GM19397 (cell line): Measurements from ENCODE around the gene SLC39A9.
"Not testable (repeated sequence)": the region's sequence is repeated elsewhere in the genome, so short reads cannot be mapped to it uniquely, and the experiment has no call there.

Source experiments
- ATAC-seq: cut with Tn5 transposase; IDR thresholded peaks from one replicate; pipeline ENCODE4 v1.9.1; 2021; ENCODE audit warnings: mild to moderate bottlenecking, moderate library complexity; ENCODE audit not compliant: unreplicated experiment

SLC39A9 gene

GRCh38 chr14:69368381-69368780 lies 30.1 kb upstream of the SLC39A9 start:
- ATAC-seq, result no peak

DNA sequence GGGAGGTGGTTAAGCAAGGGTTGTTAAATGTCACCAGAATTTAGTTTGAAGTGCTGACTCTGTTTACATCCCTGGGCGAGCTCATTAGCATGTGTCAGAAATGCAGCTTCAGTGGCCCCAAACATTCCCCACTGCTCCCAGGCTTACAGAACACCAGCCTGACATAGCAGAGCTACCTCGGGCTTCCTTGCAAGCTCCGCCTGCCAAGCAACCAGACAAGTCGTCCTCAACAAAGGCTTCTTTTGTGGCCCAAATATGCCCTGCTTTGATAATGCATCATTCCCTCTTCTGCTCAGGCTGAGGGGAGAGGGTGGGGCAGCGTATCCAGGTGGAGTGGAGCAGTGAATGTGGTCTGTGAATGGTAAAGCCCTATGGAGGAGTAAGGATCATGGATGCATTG lies 28.4 kb upstream of the SLC39A9 start:
- no peak for ATAC-seq

- no peak for ATAC-seq
Measured at GRCh38 chr14:69372146-69372545, 26.3 kb upstream of the SLC39A9 start.

GRCh38 chr14:69373104-69373503 lies 25.4 kb upstream of the SLC39A9 start:
- ATAC-seq, result no peak

DNA sequence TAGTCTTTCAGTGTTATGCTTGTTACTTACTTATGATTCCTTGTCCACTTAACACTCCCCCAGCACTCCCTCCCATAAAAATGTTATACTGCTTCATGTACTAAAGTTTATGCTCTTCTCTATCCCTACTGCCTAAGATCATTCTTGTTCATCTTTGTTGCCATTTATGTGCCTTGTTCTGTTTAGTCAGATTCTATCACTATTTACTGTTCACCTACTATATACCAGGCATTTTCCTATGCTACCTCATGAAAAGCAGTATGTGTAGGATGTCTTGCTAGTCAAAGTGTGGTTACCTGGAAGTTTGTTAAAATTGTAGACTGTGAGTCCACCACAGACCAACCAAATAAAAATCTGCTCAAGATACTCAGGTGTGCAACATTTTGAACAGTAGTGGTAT lies 24.3 kb upstream of the SLC39A9 start:
- no peak for ATAC-seq

DNA sequence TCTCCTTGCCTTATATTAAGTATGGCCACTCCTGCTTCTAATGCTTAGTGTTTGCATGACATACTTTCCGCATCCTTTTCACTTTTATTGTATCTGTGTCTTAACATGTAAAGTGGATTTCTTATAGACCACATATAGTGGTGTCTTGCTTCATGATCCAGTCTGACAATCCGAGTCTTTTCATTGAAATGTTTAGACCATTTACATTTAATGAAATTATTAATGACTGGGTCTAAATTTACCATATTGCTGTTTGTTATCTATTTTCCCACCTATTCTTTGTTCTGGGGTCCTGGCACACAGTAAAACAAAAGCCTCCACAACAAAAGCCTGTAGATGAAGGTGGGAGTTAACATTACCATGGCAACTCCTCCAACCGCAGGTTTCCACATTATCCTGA lies 23.3 kb upstream of the SLC39A9 start:
- no peak for ATAC-seq

- no peak for ATAC-seq
Measured at GRCh38 chr14:69375722-69376121, 22.8 kb upstream of the SLC39A9 start.

DNA sequence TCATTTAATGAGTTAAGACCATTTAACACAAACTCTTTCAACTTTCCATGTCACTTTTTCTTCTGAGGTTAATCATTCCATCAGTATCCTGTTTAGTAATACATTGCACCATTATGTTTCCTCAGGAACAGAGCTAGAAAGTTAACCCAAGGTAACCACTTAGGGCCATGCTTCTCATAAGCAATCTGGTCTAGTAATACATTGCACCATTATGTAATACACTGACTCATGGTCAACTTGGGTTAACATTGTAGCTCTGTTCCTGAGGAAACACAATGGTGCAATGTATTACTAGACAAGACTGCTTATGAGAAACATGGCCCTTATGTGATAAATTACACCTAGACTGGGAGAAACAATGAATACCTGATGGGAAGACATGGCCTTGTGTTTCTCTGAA lies 22.1 kb upstream of the SLC39A9 start:
- ATAC-seq, result no peak

DNA sequence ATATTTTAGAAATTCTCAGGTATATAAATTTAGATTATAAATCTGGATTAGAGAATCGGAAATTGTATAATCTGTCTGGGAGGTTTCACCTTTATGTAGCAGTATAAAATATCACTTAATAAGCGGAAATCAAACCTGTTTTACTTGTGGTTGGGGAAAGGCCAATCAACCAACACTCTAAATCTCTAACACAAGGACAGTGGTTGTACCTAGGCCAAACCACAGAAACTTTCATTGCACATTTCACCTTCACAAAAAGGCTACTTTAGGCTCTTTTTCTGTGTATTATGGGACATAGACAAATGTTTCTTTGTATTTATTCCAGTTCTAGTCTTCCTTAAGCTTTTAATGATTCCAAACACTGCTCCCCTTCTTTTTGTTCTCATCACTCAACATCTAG lies 20.2 kb upstream of the SLC39A9 start:
- no peak for ATAC-seq

DNA sequence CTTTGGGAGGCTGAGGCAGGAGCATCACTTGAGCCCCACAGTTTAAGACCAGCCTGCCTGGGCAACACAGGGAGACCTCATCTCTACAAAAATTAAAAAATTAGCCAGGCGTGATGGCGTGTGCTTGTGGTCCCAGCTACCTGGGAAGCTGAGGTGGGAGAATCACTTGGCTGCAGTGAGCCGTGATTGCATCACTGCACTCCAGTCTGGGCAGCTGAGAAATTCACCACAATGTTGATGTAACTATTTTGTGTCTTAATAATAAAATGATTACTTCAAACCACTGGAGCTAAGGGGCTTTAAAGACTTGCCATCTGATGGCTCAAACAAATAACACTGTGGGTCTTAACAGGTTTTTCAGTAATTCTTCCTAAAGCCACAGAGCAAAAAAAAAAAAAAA lies 11.2 kb upstream of the SLC39A9 start:
- ATAC-seq, result no peak

DNA sequence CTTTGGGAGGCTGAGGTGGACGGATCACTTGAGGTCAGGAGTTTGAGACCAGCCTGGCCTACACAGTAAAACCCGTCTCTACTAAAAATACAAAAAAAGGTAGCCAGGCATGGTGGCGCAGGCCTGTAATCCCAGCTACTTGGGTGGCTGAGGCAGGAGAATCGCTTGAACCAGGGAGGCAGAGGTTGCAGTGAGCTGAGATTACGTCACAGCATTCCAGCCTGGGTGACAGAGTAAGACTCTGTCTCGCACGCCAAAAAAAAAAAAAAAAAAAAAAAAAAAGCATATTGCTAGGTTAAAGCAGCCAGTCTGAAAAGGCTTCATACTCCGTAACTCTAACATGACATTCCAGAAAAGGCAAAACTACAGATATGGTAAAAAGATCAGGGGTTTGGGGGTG lies 7.1 kb upstream of the SLC39A9 start:
- ATAC-seq, result not testable (repeated sequence)

- no peak for ATAC-seq
Measured at GRCh38 chr14:69392481-69392880, 6.0 kb upstream of the SLC39A9 start.

- no peak for ATAC-seq
Measured at GRCh38 chr14:69395929-69396328, 2.6 kb upstream of the SLC39A9 start.

GRCh38 chr14:69398818-69399210 lies 322 bp downstream of the SLC39A9 start:
- no peak for ATAC-seq

DNA sequence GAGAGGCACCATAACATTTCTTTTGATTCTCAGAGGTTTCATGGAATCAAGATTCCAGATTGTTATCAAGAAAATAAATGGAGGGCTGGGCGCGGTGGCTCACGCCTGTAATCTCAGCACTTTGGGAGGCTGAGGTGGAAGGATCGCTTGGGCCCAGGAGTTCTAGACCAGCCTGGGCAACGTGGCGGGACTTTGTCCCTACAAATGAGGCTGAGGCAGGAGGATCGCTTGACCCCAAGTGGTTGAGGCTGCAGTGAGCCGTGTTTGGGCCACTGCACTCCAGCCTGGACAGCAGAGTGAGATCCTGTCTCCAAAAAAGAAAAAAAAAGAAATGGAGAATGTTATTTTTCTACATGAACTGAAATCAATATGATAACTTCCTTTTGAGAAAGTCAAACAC lies 1.3 kb downstream of the SLC39A9 start:
- ATAC-seq, result no peak

GRCh38 chr14:69400154-69400553 lies 1.7 kb downstream of the SLC39A9 start:
- no peak for ATAC-seq

GRCh38 chr14:69401841-69402240 lies 3.3 kb downstream of the SLC39A9 start:
- no peak for ATAC-seq

- no peak for ATAC-seq
Measured at GRCh38 chr14:69404478-69404877, 6.0 kb downstream of the SLC39A9 start.

- ATAC-seq, result no peak
Measured at GRCh38 chr14:69404883-69405282, 6.4 kb downstream of the SLC39A9 start.

DNA sequence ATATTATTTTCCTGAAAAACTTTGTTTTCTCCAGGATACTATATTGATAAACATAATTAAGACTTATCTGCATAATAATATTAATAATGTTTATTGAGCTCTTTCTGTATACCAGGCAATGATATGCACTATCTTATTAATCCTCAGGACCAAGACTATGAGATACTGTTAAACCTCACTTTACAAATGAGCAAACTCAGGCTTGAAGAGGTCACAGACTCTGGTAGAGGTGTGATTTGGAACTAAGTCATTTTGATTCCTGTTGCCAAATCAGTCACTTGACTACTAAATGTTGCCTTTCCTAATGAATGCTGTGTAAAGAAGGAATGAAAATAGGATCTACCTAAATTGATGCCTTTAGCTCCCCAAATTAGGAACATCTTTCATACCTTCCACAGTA lies 7.3 kb downstream of the SLC39A9 start:
- ATAC-seq, result no peak

DNA sequence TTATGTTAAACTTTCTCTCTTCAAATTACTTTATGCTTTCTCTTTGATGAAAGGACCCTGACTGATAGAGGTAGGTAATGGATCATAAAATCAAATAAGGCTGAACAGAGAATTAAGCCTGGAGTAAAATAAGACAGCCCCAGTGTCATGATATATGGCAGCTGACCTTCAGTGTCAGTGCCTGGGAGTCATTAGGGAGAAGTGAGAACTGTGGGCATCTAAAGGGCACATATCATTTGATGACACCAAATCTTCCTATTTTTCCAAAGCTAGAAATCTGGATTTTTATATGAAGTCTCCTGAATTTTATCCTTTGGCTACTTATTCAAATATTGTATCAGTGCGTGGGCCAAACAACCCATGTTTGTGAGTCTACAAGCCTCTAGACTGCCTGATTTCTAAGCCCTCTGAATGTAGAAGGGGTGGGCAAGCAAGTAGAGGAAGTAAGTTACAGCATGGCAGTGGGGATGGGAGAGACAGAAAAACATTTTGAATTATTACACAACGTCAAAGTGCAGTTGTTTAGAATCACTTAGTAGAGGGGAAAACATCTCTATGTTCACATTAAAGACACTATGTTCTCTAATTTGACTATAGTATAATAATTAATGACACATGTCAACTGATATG lies 10.0 kb downstream of the SLC39A9 start:
- no peak for ATAC-seq

DNA sequence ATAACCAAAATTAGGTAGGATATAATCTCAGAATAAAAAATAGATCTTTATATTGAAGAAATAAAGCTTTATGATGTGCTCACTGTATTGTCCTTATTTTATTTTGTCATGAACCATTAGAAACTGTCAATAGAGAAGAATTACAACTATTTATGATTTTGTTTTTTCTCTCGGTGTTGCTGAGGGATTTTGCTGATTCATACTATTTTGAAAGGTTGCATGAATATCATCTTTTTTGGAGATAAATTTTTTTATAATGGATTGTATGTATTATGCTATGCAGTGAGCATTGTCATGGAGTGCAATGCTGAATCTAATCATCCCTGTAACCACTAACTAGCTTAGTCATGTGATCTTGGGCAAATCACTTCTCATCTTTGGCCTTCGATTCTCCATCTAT lies 15.0 kb downstream of the SLC39A9 start:
- no peak for ATAC-seq

DNA sequence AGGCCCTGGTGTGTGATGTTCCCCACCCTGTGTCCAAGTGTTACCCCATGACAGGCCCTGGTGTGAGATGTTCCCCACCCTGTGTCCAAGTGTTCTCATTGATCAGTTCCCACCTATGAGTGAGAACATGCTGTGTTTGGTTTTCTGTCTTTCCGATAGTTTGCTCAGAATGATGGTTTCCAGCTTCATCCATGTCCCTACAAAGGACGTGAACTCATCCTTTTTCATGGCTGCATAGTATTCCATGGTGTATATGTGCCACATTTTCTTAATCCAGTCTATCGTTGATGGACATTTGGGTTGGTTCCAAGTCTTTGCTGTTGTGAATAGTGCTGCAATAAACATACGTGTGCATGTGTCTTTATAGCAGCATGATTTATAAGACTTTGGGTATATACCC lies 17.6 kb downstream of the SLC39A9 start:
- ATAC-seq, result not testable (repeated sequence)
